ENCODE data around the gene SH3TC2.

- no peak for TF ChIP-seq POLR2AphosphoS5 (IDR thresholded peaks at IDR 0.05)
- no peak for TF ChIP-seq EP300 (IDR thresholded peaks at IDR 0.05)
- no peak for TF ChIP-seq CTCF (IDR thresholded peaks at IDR 0.05)
- no peak for TF ChIP-seq POLR2A (IDR thresholded peaks at IDR 0.05)
Observed at GRCh38 chr5:149088686-149089085, 25.8 kb upstream of the SH3TC2 start.
